GM12878 (cell line): ENCODE data around the gene LYPLA2. TPM values are rescaled to one million over a fixed set of nuclear protein-coding genes. Genes with fewer than 3 reads are reported as not detected.

ENCODE experiments used
- BCLAF1 ChIP-seq: fragments of 450-650 bp; IDR thresholded peaks from 2 replicates; pipeline ENCODE4 v1.6.1; 2017; ENCODE audit warnings: antibody characterized with exemption, mild to moderate bottlenecking, moderate library complexity
- BRCA1 ChIP-seq: IDR thresholded peaks from 2 replicates; pipeline ENCODE4 v1.6.1; 2011; ENCODE audit warnings: low read depth, low read length, improper control_type of control experiment
- EGR1 ChIP-seq, 2 experiments: IDR thresholded peaks; 1 replicate in 1 of 2; 2 replicates in 1 of 2; pipeline ENCODE4 v1.6.1; 2011 to 2012; ENCODE audit warnings: low read depth in 2 of 2, low read length in 2 of 2, borderline replicate concordance in 1 of 2, mild to moderate bottlenecking in 1 of 2, moderate library complexity in 1 of 2
- GATAD2B ChIP-seq: fragments of 450-650 bp; conservative IDR thresholded peaks from 2 replicates; pipeline ENCODE4 v1.6.1; 2017; ENCODE audit warnings: low read depth, mild to moderate bottlenecking, moderate library complexity
- NR2C1 ChIP-seq: fragments of 450-650 bp; IDR thresholded peaks from 2 replicates; pipeline ENCODE4 v1.6.1; 2017; ENCODE audit warnings: antibody characterized with exemption, mild to moderate bottlenecking, moderate library complexity
- NR2C2 ChIP-seq: IDR thresholded peaks from 2 replicates; pipeline ENCODE4 v1.6.1; 2011; ENCODE audit warnings: borderline replicate concordance, low read depth; ENCODE audit not compliant: control insufficient read depth, insufficient read length
- PML ChIP-seq: IDR thresholded peaks from 2 replicates; pipeline ENCODE4 v1.6.1; 2012; ENCODE audit warnings: low read length, inconsistent platforms
- POLR2AphosphoS2 ChIP-seq: IDR thresholded peaks from 2 replicates; pipeline ENCODE4 v1.6.1; 2011; ENCODE audit warnings: low read depth, mild to moderate bottlenecking, low read length, improper control_type of control experiment, moderate library complexity
- PRDM15 ChIP-seq: fragments of 450-650 bp; formaldehyde crosslinking; IDR thresholded peaks from 2 replicates; pipeline ENCODE4 v1.4.0; 2020; ENCODE audit warnings: mild to moderate bottlenecking, moderate library complexity
- TARDBP ChIP-seq: IDR thresholded peaks from 2 replicates; pipeline ENCODE4 v1.6.1; 2016; ENCODE audit warnings: borderline replicate concordance
- TCF7 ChIP-seq: IDR thresholded peaks from 2 replicates; pipeline ENCODE4 v1.6.1; 2014; ENCODE audit warnings: antibody characterized with exemption, borderline replicate concordance
- ZBTB40 ChIP-seq: fragments of 450-650 bp; IDR thresholded peaks from 2 replicates; pipeline ENCODE4 v1.6.1; 2016; ENCODE audit warnings: mild to moderate bottlenecking, moderate library complexity, borderline replicate concordance
- polyA plus RNA-seq, 11 experiments: library from polyadenylated mRNA; depleted of rRNA in 4 of 11; unstranded in 6 of 11; stranded (reverse) in 5 of 11; fragments of >200 nt; fragmentation: Nextera tagmentation in 4 of 11; fragmentation: Illumina TruSeq in 1 of 11; extraction: Ambion mirVana in 4 of 11; extraction: Trizol in 1 of 11; gene quantifications; 1 replicate in 1 of 11; 2 replicates in 10 of 11; pipeline versions ENCODE4 v1.2.1 to v1.2.3, GENCODE V29; 2011 to 2016; ENCODE audit warnings: inconsistent platforms in 2 of 11, missing spikeins in 2 of 11, low read depth in 1 of 11
- total RNA-seq, 4 experiments: library from RNA; depleted of rRNA in 3 of 4; stranded (reverse); fragments of >200 nt in 3 of 4; fragmentation: Illumina TruSeq in 1 of 4; extraction: Trizol in 1 of 4; gene quantifications; 2 replicates each; pipeline versions ENCODE4 v1.2.1 to v1.2.3, GENCODE V29; 2013 to 2021

The LYPLA2 gene
- total and polyA plus RNA-seq, 10 of the 15 experiments (the other 5 are each of a cell fraction or from before 2014, with no cell fraction given): 2.7 to 129 (median 62.3) TPM

- no peak for TF ChIP-seq BCLAF1
- TF ChIP-seq POLR2AphosphoS2: peak; percentile 90
- no peak for TF ChIP-seq BRCA1
- no peak for TF ChIP-seq NR2C2
- peak in 1 of 2 experiments; percentile 71; a peak in 2 of 3 replicates for TF ChIP-seq EGR1 (IDR thresholded peaks at IDR 0.05; ENCODE audit: borderline replicate concordance in 1 of 2, low read depth in 2 of 2, low read length in 2 of 2)
- TF ChIP-seq TCF7: no peak
- peak; percentile 72 for TF ChIP-seq NR2C1
- TF ChIP-seq PRDM15 (CRISPR knock-in tag): no peak
- peak; percentile 80 for TF ChIP-seq PML
- TF ChIP-seq GATAD2B: peak; percentile 35; the same call in 1 of the 2 replicates
- TF ChIP-seq ZBTB40: no peak; the same call in 1 of the 2 replicates
- no peak for TF ChIP-seq TARDBP
- TF ChIP-seq, all 136 proteins: peak for 49
Measured at GRCh38 chr1:23800400-23801337, 9.7 kb downstream of the LYPLA2 start, which contains the start of gene GALE (continued).
